Breast epithelium (tissue), 3 donors: ENCODE data around the gene TTLL6.

Source experiments
- POLR2A ChIP-seq: fragments of 450-650 bp; IDR thresholded peaks from one replicate; pipeline ENCODE4 v1.6.1; 2016; ENCODE audit warnings: antibody characterized with exemption, mild to moderate bottlenecking, moderate library complexity
- POLR2AphosphoS5 ChIP-seq, 3 donors: sonication (generic); formaldehyde crosslinking; IDR thresholded peaks; one replicate each; pipeline ENCODE4 v1.6.1; 2017; ENCODE audit warnings: antibody characterized with exemption in 3 of 3
- TF ChIP-seq, protein P1 (sequence below), 3 donors: fragments of 450-650 bp; IDR thresholded peaks; one replicate each; pipeline ENCODE4 v1.5.1; 2016 to 2017; ENCODE audit warnings: antibody characterized with exemption in 3 of 3, mild to moderate bottlenecking in 3 of 3, moderate library complexity in 3 of 3

DNA sequence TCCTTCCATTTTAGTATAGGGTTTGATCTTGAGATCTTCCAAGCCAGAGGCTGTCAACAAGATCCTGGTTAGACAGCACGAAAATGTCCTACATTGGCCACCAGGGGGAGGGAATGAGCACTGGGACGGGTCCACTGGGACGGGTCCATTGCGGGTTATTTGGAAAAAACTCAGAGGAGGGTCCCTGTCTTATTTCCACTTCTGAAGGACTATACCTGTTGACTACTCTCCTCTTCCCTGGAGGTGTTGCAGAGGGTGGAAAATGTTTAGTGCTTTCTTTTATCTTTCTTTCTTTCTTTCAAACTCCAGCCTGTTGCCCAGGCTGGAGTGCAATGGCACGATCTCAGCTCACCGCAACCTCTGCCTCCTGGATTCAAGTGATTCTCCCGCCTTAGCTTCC lies 2.5 kb downstream of the TTLL6 start:
- TF ChIP-seq, protein P1, sequence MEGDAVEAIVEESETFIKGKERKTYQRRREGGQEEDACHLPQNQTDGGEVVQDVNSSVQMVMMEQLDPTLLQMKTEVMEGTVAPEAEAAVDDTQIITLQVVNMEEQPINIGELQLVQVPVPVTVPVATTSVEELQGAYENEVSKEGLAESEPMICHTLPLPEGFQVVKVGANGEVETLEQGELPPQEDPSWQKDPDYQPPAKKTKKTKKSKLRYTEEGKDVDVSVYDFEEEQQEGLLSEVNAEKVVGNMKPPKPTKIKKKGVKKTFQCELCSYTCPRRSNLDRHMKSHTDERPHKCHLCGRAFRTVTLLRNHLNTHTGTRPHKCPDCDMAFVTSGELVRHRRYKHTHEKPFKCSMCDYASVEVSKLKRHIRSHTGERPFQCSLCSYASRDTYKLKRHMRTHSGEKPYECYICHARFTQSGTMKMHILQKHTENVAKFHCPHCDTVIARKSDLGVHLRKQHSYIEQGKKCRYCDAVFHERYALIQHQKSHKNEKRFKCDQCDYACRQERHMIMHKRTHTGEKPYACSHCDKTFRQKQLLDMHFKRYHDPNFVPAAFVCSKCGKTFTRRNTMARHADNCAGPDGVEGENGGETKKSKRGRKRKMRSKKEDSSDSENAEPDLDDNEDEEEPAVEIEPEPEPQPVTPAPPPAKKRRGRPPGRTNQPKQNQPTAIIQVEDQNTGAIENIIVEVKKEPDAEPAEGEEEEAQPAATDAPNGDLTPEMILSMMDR (IDR thresholded peaks at IDR 0.05), result peak; percentile 56 to 71 (median 71)
- TF ChIP-seq POLR2A (no peak), POLR2AphosphoS5 (IDR thresholded peaks at IDR 0.05) (no peak)
